Endodermal cell (in vitro differentiated cells): ENCODE data around the gene TSPAN15. TPM values are rescaled to one million over a fixed set of nuclear protein-coding genes. Genes with fewer than 3 reads are reported as not detected.

ENCODE experiments used
- DNase-seq: peaks from one replicate; pipeline ENCODE4 v3.0.0-alpha.2; 2017
- H3K27ac ChIP-seq: 2 replicates; pipeline ENCODE4 v1.5.1; 2013; ENCODE audit warnings: mild to moderate bottlenecking, low read depth, low read length, moderate library complexity
- H3K27me3 ChIP-seq: 2 replicates; pipeline ENCODE4 v1.6.1; 2013; ENCODE audit warnings: mild to moderate bottlenecking, low read length, moderate library complexity; ENCODE audit not compliant: insufficient read depth, control insufficient read depth, poor library complexity, severe bottlenecking
- H3K36me3 ChIP-seq: 2 replicates; pipeline ENCODE4 v1.7.0; 2013; ENCODE audit warnings: mild to moderate bottlenecking, low read length, moderate library complexity; ENCODE audit not compliant: control insufficient read depth, insufficient read depth
- H3K4me1 ChIP-seq: one replicate; pipeline ENCODE4 v1.7.0; 2013; ENCODE audit warnings: low read length; ENCODE audit not compliant: control insufficient read depth, insufficient read depth
- H3K4me3 ChIP-seq: 2 replicates; pipeline ENCODE4 v1.5.1; 2013; ENCODE audit warnings: mild to moderate bottlenecking, low read length, moderate library complexity
- H3K9ac ChIP-seq: 2 replicates; pipeline ENCODE4 v1.6.1; 2013; ENCODE audit warnings: mild to moderate bottlenecking, low read length, moderate library complexity; ENCODE audit not compliant: poor library complexity, severe bottlenecking; ENCODE audit errors: extremely low read depth
- H3K9me3 ChIP-seq: 2 replicates; pipeline ENCODE4 v1.6.1; 2013; ENCODE audit warnings: mild to moderate bottlenecking, low read length, moderate library complexity; ENCODE audit not compliant: control insufficient read depth
- H3K27ac Mint-ChIP-seq: 2 replicates; pipeline ENCODE4 v1.8.0; 2020; ENCODE audit warnings: mixed read lengths
- H3K27me3 Mint-ChIP-seq: 2 replicates; pipeline ENCODE4 v1.8.0; 2021; ENCODE audit warnings: mild to moderate bottlenecking, mixed read lengths; ENCODE audit not compliant: insufficient read depth
- H3K36me3 Mint-ChIP-seq: 2 replicates; pipeline ENCODE4 v1.8.0; 2020; ENCODE audit warnings: low read depth, mixed read lengths
- H3K4me1 Mint-ChIP-seq: 2 replicates; pipeline ENCODE4 v1.8.0; 2020; ENCODE audit warnings: mixed read lengths
- H3K4me3 Mint-ChIP-seq: 2 replicates; pipeline ENCODE4 v1.8.0; 2020; ENCODE audit warnings: mild to moderate bottlenecking, moderate library complexity, mixed read lengths
- H3K9me3 Mint-ChIP-seq: 2 replicates; pipeline ENCODE4 v1.8.0; 2020; ENCODE audit warnings: mild to moderate bottlenecking, mixed read lengths
- WGBS, 2 experiments: methylation state at CpG; one replicate each; pipeline versions ENCODE4 v1.1.5 to v1.1.7; 2013; ENCODE audit warnings: missing lambda C conversion rate in 2 of 2, mixed read lengths in 1 of 2; ENCODE audit not compliant: insufficient coverage in 1 of 2, insufficient read length in 1 of 2; 5-methylcytosine and 5-hydroxymethylcytosine counted together
- total RNA-seq, 2 donors: library from RNA; stranded (reverse); fragmentation: NEBNext Ultra II Directional in 1 of 2; extraction: Animal tissue kit (Norgen Biotek cat#: 25700) in 1 of 2; gene quantifications; 2 replicates in 1 of 2; 3 replicates in 1 of 2; pipeline ENCODE4 v1.2.1, GENCODE V29; 2021
- TF ChIP-seq, protein P1 (sequence below): fragments of 200-600 bp; sonication (generic); conservative IDR thresholded peaks from 2 replicates; pipeline ENCODE4 v1.5.0; 2021; ENCODE audit warnings: antibody characterized with exemption, mild to moderate bottlenecking

Gene TSPAN15
- total RNA-seq, 2 donors from 2014 or later = 10.1 to 15.8 TPM

DNA sequence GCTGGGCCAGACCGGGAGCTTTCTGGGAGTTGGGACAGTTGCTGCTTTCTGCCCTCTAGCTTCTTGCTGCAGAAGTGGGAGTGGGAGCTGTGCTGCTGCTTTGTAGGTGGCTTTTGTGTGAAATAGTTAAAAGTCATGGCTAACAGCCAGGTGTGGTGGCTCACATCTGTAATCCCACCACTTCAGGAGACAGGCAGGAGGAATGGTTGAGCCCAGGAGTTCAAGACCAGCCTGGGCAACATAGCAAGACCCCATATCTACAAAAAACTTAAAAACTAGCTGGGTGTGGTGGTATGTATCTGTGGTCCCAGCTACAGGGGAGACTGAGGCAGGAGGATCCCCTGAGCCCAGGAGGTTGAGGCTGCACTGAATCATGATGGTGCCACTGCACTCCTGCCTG lies 48.2 kb upstream of the TSPAN15 start:
- no peaks in the 10 kb centered on the region for H3K4me1 ChIP-seq
- H3K9me3 ChIP-seq = no peaks in the 10 kb centered on the region
- WGBS, 2 experiments = 96% methylated on average over 1 of the region's 1 CpG; no CpG with 5 or more reads in 1 of the 2 experiments
- TF ChIP-seq, protein P1, sequence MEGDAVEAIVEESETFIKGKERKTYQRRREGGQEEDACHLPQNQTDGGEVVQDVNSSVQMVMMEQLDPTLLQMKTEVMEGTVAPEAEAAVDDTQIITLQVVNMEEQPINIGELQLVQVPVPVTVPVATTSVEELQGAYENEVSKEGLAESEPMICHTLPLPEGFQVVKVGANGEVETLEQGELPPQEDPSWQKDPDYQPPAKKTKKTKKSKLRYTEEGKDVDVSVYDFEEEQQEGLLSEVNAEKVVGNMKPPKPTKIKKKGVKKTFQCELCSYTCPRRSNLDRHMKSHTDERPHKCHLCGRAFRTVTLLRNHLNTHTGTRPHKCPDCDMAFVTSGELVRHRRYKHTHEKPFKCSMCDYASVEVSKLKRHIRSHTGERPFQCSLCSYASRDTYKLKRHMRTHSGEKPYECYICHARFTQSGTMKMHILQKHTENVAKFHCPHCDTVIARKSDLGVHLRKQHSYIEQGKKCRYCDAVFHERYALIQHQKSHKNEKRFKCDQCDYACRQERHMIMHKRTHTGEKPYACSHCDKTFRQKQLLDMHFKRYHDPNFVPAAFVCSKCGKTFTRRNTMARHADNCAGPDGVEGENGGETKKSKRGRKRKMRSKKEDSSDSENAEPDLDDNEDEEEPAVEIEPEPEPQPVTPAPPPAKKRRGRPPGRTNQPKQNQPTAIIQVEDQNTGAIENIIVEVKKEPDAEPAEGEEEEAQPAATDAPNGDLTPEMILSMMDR = no peak
- no peak overlapping the region for H3K27ac ChIP-seq
- no peak overlapping the region for H3K4me3 ChIP-seq
- peaks cover 6% of the 10 kb centered on the region for H3K36me3 ChIP-seq
- no peaks in the 10 kb centered on the region for H3K27me3 ChIP-seq
- H3K4me3 Mint-ChIP-seq = no peak overlapping the region
- H3K9me3 Mint-ChIP-seq = no peaks in the 10 kb centered on the region
- H3K36me3 Mint-ChIP-seq = peaks cover 34% of the 10 kb centered on the region
- DNase-seq = no peak
- no peaks in the 10 kb centered on the region for H3K27me3 Mint-ChIP-seq
- H3K4me1 Mint-ChIP-seq = peaks cover 10% of the 10 kb centered on the region
- H3K9ac ChIP-seq = no peak overlapping the region
- H3K27ac Mint-ChIP-seq = no peak overlapping the region

DNA sequence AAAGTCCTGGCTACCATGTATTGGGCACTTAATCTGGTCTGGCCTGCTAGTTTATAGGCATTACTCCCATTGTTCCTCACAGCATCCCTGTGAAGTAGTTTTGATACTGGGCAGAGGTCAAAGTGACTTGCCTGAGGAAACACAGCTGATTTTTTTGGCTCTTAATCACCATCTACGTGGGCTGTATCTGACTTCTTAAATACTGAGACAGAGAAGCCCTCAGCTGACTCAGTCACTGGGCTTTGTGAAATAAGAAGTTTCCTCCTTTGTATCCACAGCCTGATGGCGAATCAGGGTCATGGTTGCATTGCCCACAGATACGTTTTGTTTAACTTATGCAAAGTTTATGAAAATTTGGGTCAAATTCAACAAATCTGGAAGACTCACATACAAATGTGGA lies 47.7 kb upstream of the TSPAN15 start:
- H3K36me3 Mint-ChIP-seq = peaks cover 31% of the 10 kb centered on the region
- H3K27ac Mint-ChIP-seq = no peak overlapping the region

DNA sequence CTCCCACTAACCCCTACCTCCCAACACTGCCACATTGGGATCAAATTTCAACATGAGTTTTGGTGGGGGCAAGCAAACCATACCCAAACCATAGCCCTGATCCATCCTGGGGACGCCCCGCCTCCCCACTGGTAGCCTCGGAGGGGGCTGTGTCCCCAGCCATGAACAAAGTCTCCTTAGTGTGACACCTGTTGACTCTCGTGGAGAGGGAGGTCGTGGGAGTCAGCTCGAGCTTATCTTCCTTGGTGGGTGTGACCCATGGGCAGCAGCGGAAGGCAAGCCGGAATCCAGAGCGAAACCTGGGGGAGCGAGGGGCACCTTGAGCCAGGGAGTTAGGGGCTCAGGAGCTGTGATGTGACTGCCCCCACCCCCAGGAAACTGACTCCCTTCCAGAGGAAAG lies 46.5 kb upstream of the TSPAN15 start:
- Histone ChIP-seq H3K4me1 (no peaks in the 10 kb centered on the region), H3K27me3 (no peaks in the 10 kb centered on the region), H3K36me3 (no peaks in the 10 kb centered on the region), H3K9me3 (no peaks in the 10 kb centered on the region), H3K27ac (no peak overlapping the region), H3K4me3 (no peak overlapping the region), H3K9ac (no peak overlapping the region)
- H3K27me3 Mint-ChIP-seq = no peaks in the 10 kb centered on the region
- H3K4me1 Mint-ChIP-seq = peaks cover 10% of the 10 kb centered on the region
- peaks cover 20% of the 10 kb centered on the region for H3K36me3 Mint-ChIP-seq
- TF ChIP-seq, protein P1 = no peak
- WGBS, 2 experiments = 92 to 100% methylated on average over 1 to 10 of the region's 10 CpGs
- no peak overlapping the region for H3K27ac Mint-ChIP-seq
- H3K4me3 Mint-ChIP-seq = no peak overlapping the region
- DNase-seq = no peak
- no peaks in the 10 kb centered on the region for H3K9me3 Mint-ChIP-seq

More for the DNA sequence above, 47.7 kb upstream of the TSPAN15 start:
- Histone ChIP-seq H3K27me3 (no peaks in the 10 kb centered on the region), H3K4me1 (no peaks in the 10 kb centered on the region), H3K9me3 (no peaks in the 10 kb centered on the region), H3K4me3 (no peak overlapping the region), H3K36me3 (peaks cover 4% of the 10 kb centered on the region), H3K9ac (no peak overlapping the region), H3K27ac (no peak overlapping the region)
- Mint-ChIP-seq H3K4me1 (peaks cover 10% of the 10 kb centered on the region), H3K27me3 (no peaks in the 10 kb centered on the region), H3K9me3 (no peaks in the 10 kb centered on the region), H3K4me3 (no peak overlapping the region)
- TF ChIP-seq, protein P1 = no peak
- DNase-seq = no peak
- 88 to 97% methylated on average over 3 of the region's 3 CpGs for WGBS, 2 experiments
